Breast epithelium (tissue), 4 donors: ENCODE results near the gene RBBP5. TPM values are rescaled to one million over a fixed set of nuclear protein-coding genes. Genes with fewer than 3 reads are reported as not detected.

Experiments used
- DNase-seq, 2 donors: peaks; one replicate each; pipeline ENCODE4 v3.0.0-alpha.2; 2019; ENCODE audit warnings: low spot score in 2 of 2
- H3K27ac ChIP-seq, 2 donors: fragments of 200-600 bp; sonication (generic) in 1 of 2; one replicate each; pipeline ENCODE4 v1.5.1; 2016 to 2019; ENCODE audit warnings: mild to moderate bottlenecking in 1 of 2
- H3K27me3 ChIP-seq, 2 donors: fragments of 200-600 bp; sonication (generic) in 1 of 2; one replicate each; pipeline versions ENCODE4 v1.5.1 to v1.6.0; 2017 to 2019; ENCODE audit warnings: control low read depth in 1 of 2, mild to moderate bottlenecking in 1 of 2
- H3K36me3 ChIP-seq: fragments of 200-600 bp; one replicate; pipeline ENCODE4 v1.5.1; 2019
- H3K4me1 ChIP-seq, 2 donors: fragments of 200-600 bp; sonication (generic); one replicate each; pipeline ENCODE4 v1.5.1; 2016 to 2019; ENCODE audit warnings: control low read depth in 1 of 2
- H3K4me3 ChIP-seq, 3 donors: fragments of 200-600 bp; sonication (generic); 1 replicate in 2 of 3; 2 replicates in 1 of 3; pipeline ENCODE4 v1.5.1; 2016 to 2019; ENCODE audit warnings: mild to moderate bottlenecking in 3 of 3, moderate library complexity in 2 of 3
- H3K9me3 ChIP-seq, 2 donors: fragments of 200-600 bp; sonication (generic) in 1 of 2; one replicate each; pipeline ENCODE4 v1.5.1; 2016 to 2019; ENCODE audit warnings: control low read depth in 1 of 2
- CTCF ChIP-seq, 3 donors: fragments of 450-650 bp; IDR thresholded peaks; one replicate each; pipeline ENCODE4 v1.5.1; 2016 to 2017; ENCODE audit warnings: antibody characterized with exemption in 3 of 3, mild to moderate bottlenecking in 3 of 3, moderate library complexity in 3 of 3
- POLR2A ChIP-seq: fragments of 450-650 bp; IDR thresholded peaks from one replicate; pipeline ENCODE4 v1.6.1; 2016; ENCODE audit warnings: antibody characterized with exemption, mild to moderate bottlenecking, moderate library complexity
- POLR2AphosphoS5 ChIP-seq, 3 donors: sonication (generic); formaldehyde crosslinking; IDR thresholded peaks; one replicate each; pipeline ENCODE4 v1.6.1; 2017; ENCODE audit warnings: antibody characterized with exemption in 3 of 3
- intact Hi-C: fragments of 100-400 bp; cut with DNase I; formaldehyde crosslinking; loops from one replicate; pipeline ENCODE4 v1.15.1; 2023; ENCODE audit warnings: low total_unique reads
- total RNA-seq, 3 donors: library from RNA; depleted of rRNA; stranded (reverse); fragments of >200 nt; gene quantifications; one replicate each; pipeline ENCODE4 v1.1.0, GENCODE V29; 2016

RBBP5 gene
- total RNA-seq, 3 donors from 2014 or later = 15.7 to 25.5 (median 15.8) TPM

GRCh38 chr1:205048382-205048781 is 73.4 kb downstream of the RBBP5 start:
- H3K4me3 ChIP-seq = no peak overlapping the region
- H3K27ac ChIP-seq = no peak overlapping the region
- peaks cover 0 to 40% of the 10 kb centered on the region in 2 donors for H3K27me3 ChIP-seq
- DNase-seq = no peak
- no peaks in the 10 kb centered on the region for H3K4me1 ChIP-seq
- no peaks in the 10 kb centered on the region for H3K36me3 ChIP-seq
- H3K9me3 ChIP-seq = no peaks in the 10 kb centered on the region
- TF ChIP-seq POLR2A (no peak), CTCF (IDR thresholded peaks at IDR 0.05) (no peak), POLR2AphosphoS5 (IDR thresholded peaks at IDR 0.05) (no peak)
- intact Hi-C loops = no loop called here

GRCh38 chr1:205047764-205048231 is 74.0 kb downstream of the RBBP5 start:
- TF ChIP-seq POLR2AphosphoS5 (IDR thresholded peaks at IDR 0.05) (no peak), POLR2A (no peak)
- Histone ChIP-seq H3K27me3 (peaks cover 0 to 46% of the 10 kb centered on the region in 2 donors), H3K4me3 (no peak overlapping the region), H3K27ac (no peak overlapping the region), H3K36me3 (no peaks in the 10 kb centered on the region), H3K9me3 (no peaks in the 10 kb centered on the region), H3K4me1 (no peaks in the 10 kb centered on the region)
- intact Hi-C loops = no loop called here
- DNase-seq = no peak

DNA sequence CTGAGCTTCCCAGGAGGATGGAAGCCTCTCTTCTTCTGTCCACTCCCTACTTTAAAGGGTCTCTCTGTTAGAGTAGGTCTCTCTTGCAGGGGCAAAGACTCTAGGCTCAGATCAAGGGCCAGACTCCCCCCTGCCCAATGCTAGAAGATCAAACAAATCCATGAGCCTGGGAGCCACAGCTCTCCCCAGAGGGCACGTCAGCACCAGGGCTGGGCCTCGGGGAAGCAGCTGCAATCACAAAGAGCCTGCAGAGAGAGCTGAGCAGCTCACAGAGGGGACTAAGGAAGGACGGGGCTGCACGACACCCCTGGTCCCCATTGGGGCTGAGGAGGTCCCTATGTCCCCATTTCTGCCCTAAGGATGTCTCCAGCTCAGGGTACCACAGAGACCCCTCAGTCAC is 74.9 kb downstream of the RBBP5 start:
- Histone ChIP-seq H3K27ac (no peak overlapping the region), H3K4me3 (no peak overlapping the region), H3K9me3 (no peaks in the 10 kb centered on the region), H3K36me3 (no peaks in the 10 kb centered on the region), H3K4me1 (no peaks in the 10 kb centered on the region), H3K27me3 (peaks cover 0 to 54% of the 10 kb centered on the region in 2 donors)
- no peak for DNase-seq
- TF ChIP-seq POLR2AphosphoS5 (IDR thresholded peaks at IDR 0.05) = no peak
- no peak for TF ChIP-seq POLR2A
- no peak for TF ChIP-seq CTCF (IDR thresholded peaks at IDR 0.05)
- intact Hi-C loops = no loop called here

- H3K4me3 ChIP-seq = no peak overlapping the region
- TF ChIP-seq CTCF (IDR thresholded peaks at IDR 0.05) (no peak), POLR2AphosphoS5 (IDR thresholded peaks at IDR 0.05) (no peak), POLR2A (no peak)
- H3K27ac ChIP-seq = no peak overlapping the region
- intact Hi-C loops = no loop called here
- no peaks in the 10 kb centered on the region for H3K36me3 ChIP-seq
- peaks cover 0 to 55% of the 10 kb centered on the region in 2 donors for H3K27me3 ChIP-seq
- no peaks in the 10 kb centered on the region for H3K4me1 ChIP-seq
- no peak for DNase-seq
- no peaks in the 10 kb centered on the region for H3K9me3 ChIP-seq
Observed at GRCh38 chr1:205045146-205045545, 76.6 kb downstream of the RBBP5 start.

DNA sequence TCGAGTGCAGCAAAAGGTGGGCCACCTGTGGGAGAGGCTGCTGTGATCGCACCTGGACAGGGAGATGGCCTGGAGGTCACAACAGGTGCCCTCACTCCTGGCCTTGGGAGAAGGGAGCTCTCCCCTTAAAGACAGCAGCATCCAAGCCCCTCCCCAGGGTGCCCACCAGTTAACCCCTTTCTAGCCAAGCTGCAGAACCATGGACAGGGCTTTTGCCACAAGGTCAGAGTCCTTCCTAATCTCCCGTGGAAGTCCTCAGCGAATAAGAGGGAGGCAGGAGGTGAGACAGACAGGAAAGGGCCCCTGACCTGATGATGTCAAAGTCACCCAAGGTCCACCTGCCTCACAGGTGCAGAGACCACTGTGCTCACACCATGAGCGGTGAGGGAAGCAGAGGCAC is 77.0 kb downstream of the RBBP5 start:
- Histone ChIP-seq H3K36me3 (no peaks in the 10 kb centered on the region), H3K27me3 (peaks cover 0 to 55% of the 10 kb centered on the region in 2 donors), H3K4me1 (no peaks in the 10 kb centered on the region), H3K9me3 (no peaks in the 10 kb centered on the region), H3K27ac (no peak overlapping the region), H3K4me3 (no peak overlapping the region)
- intact Hi-C loops = no loop called here
- no peak for TF ChIP-seq POLR2A
- TF ChIP-seq CTCF (IDR thresholded peaks at IDR 0.05) = no peak
- no peak for TF ChIP-seq POLR2AphosphoS5 (IDR thresholded peaks at IDR 0.05)
- DNase-seq = no peak

DNA sequence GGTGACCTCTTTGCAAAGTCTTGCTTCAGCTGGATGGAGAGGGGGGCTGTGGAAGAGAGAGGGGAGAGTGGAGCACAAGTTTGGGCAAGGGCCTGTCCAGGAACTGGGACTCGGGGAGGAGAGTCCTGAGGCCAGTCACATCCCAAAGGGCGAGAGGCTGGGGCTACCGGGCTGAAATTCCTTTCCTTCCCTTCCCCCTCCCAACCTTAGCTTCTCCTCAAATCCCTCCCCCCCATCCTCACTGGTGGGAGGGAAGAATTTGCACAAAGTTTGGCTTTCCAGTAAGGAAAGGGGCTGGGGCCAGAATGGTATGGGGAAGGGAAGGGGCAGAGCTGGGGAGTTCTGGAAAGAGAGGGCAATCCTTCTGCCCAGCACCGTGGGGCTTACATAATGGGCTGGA is 77.9 kb downstream of the RBBP5 start:
- H3K27ac ChIP-seq = no peak overlapping the region
- peaks cover 0 to 55% of the 10 kb centered on the region in 2 donors for H3K27me3 ChIP-seq
- no peak overlapping the region for H3K4me3 ChIP-seq
- no peak for DNase-seq
- H3K36me3 ChIP-seq = no peaks in the 10 kb centered on the region
- H3K4me1 ChIP-seq = no peaks in the 10 kb centered on the region
- no peak for TF ChIP-seq CTCF (IDR thresholded peaks at IDR 0.05)
- no peak for TF ChIP-seq POLR2AphosphoS5 (IDR thresholded peaks at IDR 0.05)
- no peak for TF ChIP-seq POLR2A
- H3K9me3 ChIP-seq = no peaks in the 10 kb centered on the region
- intact Hi-C loops = no loop called here
